ENCODE measurements around the gene SPATA21. TPM values are rescaled to one million over a fixed set of nuclear protein-coding genes. Genes with fewer than 3 reads are reported as not detected.
"Not testable (repeated sequence)": the region's sequence is repeated elsewhere in the genome, so short reads cannot be mapped to it uniquely, and the experiment has no call there.

The SPATA21 gene
- total RNA-seq, 2 donors from 2014 or later = not detected

- DNase-seq (ENCODE audit: low spot score) (no peak), ATAC-seq (ENCODE audit: insufficient number of reproducible peaks, low FRiP score, low read depth) (no peak)
- no peaks in the 10 kb centered on the region for H3K36me3 ChIP-seq
- H3K4me1 ChIP-seq (ENCODE audit: control insufficient read depth in 1 of 2, low read depth in 2 of 2) = peaks cover 47 to 80% of the 10 kb centered on the region in 2 donors
- TF ChIP-seq CTCF (IDR thresholded peaks at IDR 0.05) = no peak
- H3K27ac ChIP-seq = peak overlapping the region in 1 of 2 donors; percentile 89
- no peaks in the 10 kb centered on the region for H3K27me3 ChIP-seq (replicated peaks; ENCODE audit: insufficient read depth)
- H3K4me3 ChIP-seq = no peak overlapping the region
- H3K9me3 ChIP-seq = no peaks in the 10 kb centered on the region
Observed at GRCh38 chr1:16369821-16370220, 67.4 kb downstream of the SPATA21 start.

- Histone ChIP-seq H3K4me1 (ENCODE audit: control insufficient read depth in 1 of 2, low read depth in 2 of 2) (peaks cover 43 to 80% of the 10 kb centered on the region in 2 donors), H3K4me3 (peak overlapping the region; percentile 82), H3K36me3 (no peaks in the 10 kb centered on the region), H3K27me3 (replicated peaks; ENCODE audit: insufficient read depth) (no peaks in the 10 kb centered on the region), H3K9me3 (no peaks in the 10 kb centered on the region), H3K27ac (peak overlapping the region; percentile 89 to 97)
- DNase-seq (ENCODE audit: low spot score) (no peak), ATAC-seq (ENCODE audit: insufficient number of reproducible peaks, low FRiP score, low read depth) (no peak)
- TF ChIP-seq CTCF (IDR thresholded peaks at IDR 0.05) = no peak
Observed at GRCh38 chr1:16367968-16368890, 69.0 kb downstream of the SPATA21 start.

GRCh38 chr1:16367258-16367967 is 69.8 kb downstream of the SPATA21 start:
- Histone ChIP-seq H3K27me3 (replicated peaks; ENCODE audit: insufficient read depth) (no peaks in the 10 kb centered on the region), H3K4me3 (peak overlapping the region; percentile 82), H3K9me3 (no peaks in the 10 kb centered on the region), H3K36me3 (no peaks in the 10 kb centered on the region), H3K27ac (peak overlapping the region; percentile 89 to 97), H3K4me1 (ENCODE audit: control insufficient read depth in 1 of 2, low read depth in 2 of 2) (peaks cover 37 to 75% of the 10 kb centered on the region in 2 donors)
- DNase-seq (ENCODE audit: low spot score) (peak; percentile 72), ATAC-seq (ENCODE audit: insufficient number of reproducible peaks, low FRiP score, low read depth) (peak; percentile 39)
- peak; percentile 22 for TF ChIP-seq CTCF (IDR thresholded peaks at IDR 0.05)

GRCh38 chr1:16366722-16367257 is 70.4 kb downstream of the SPATA21 start, which contains the start of gene SZRD1:
Gene SZRD1 (plus strand): TSS chr1:16367242. CDS start chr1:16367258, 16 bp downstream.
- Histone ChIP-seq H3K4me3 (peak within 1 kb of the TSS; percentile 82), H3K9me3 (no peaks in the 10 kb centered on the region), H3K27ac (peak within 1 kb of the TSS; percentile 89 to 97), H3K27me3 (replicated peaks; ENCODE audit: insufficient read depth) (no peaks in the 10 kb centered on the region), H3K36me3 (no peaks in the 10 kb centered on the region), H3K4me1 (ENCODE audit: control insufficient read depth in 1 of 2, low read depth in 2 of 2) (peaks cover 31 to 69% of the 10 kb centered on the region in 2 donors)
- no peak for TF ChIP-seq CTCF (IDR thresholded peaks at IDR 0.05)
- ATAC-seq (ENCODE audit: insufficient number of reproducible peaks, low FRiP score, low read depth) (peak; percentile 85), DNase-seq (ENCODE audit: low spot score) (peak; percentile 90)

GRCh38 chr1:16365146-16365498 is 72.1 kb downstream of the SPATA21 start:
- Histone ChIP-seq H3K4me1 (ENCODE audit: control insufficient read depth in 1 of 2, low read depth in 2 of 2) (peaks cover 28 to 54% of the 10 kb centered on the region in 2 donors), H3K27ac (peak overlapping the region; percentile 86 to 89)
- H3K9me3 ChIP-seq; DNase-seq (ENCODE audit: low spot score); H3K4me3 ChIP-seq; H3K36me3 ChIP-seq; H3K27me3 ChIP-seq (replicated peaks; ENCODE audit: insufficient read depth): not testable (repeated sequence)
- ATAC-seq (ENCODE audit: insufficient number of reproducible peaks, low FRiP score, low read depth) = peak; percentile 62

Measured in thoracic aorta (tissue), 2 donors.